Activated CD4-positive, alpha-beta memory T cell treated with anti-CD3 and anti-CD28 coated beads, Interleukin-2, amount 10 ng/mL, durations not matched to agents 7 days and 5 days (primary cell): ENCODE data around the gene SCN8A. TPM values are rescaled to one million over a fixed set of nuclear protein-coding genes. Genes with fewer than 3 reads are reported as not detected.

ENCODE experiments used
- CTCF ChIA-PET: fragments of 350-600 bp; sonication (Branson Sonifier 250); formaldehyde crosslinking; loops from one replicate; lab custom pipeline; 2021; ENCODE audit warnings: antibody characterized with exemption, inconsistent platforms; lab: Charles Lee
- POLR2A ChIA-PET: fragments of 350-600 bp; sonication (Branson Sonifier 250); formaldehyde crosslinking; loops from one replicate; lab custom pipeline; 2021; ENCODE audit warnings: antibody characterized with exemption; lab: Charles Lee
- DNase-seq: peaks from one replicate; pipeline ENCODE4 v3.0.0-alpha.2; 2020
- H3K27ac Mint-ChIP-seq: one replicate; pipeline ENCODE4 v1.8.0; 2021; ENCODE audit warnings: mild to moderate bottlenecking, mixed read lengths
- H3K27me3 Mint-ChIP-seq: one replicate; pipeline ENCODE4 v1.8.0; 2021; ENCODE audit warnings: mixed read lengths
- H3K36me3 Mint-ChIP-seq: one replicate; pipeline ENCODE4 v1.8.0; 2021; ENCODE audit warnings: low read depth, mixed read lengths
- H3K4me1 Mint-ChIP-seq: one replicate; pipeline ENCODE4 v1.8.0; 2021; ENCODE audit warnings: mixed read lengths
- H3K4me3 Mint-ChIP-seq: one replicate; pipeline ENCODE4 v1.8.0; 2021; ENCODE audit warnings: mild to moderate bottlenecking, mixed read lengths
- H3K9me3 Mint-ChIP-seq: one replicate; pipeline ENCODE4 v1.8.0; 2021; ENCODE audit warnings: mixed read lengths
- total RNA-seq, 2 experiments: library from RNA; stranded (reverse); gene quantifications; one replicate each; pipeline ENCODE4 v1.2.3, GENCODE V29; 2021

Gene SCN8A
- total RNA-seq, 2 experiments from 2014 or later, result 0.33 to 0.58 TPM

GRCh38 chr12:51682981-51683380 lies 91.9 kb downstream of the SCN8A start:
- Mint-ChIP-seq H3K36me3 (no peaks in the 10 kb centered on the region), H3K4me1 (peaks cover 17% of the 10 kb centered on the region), H3K27me3 (peaks cover 26% of the 10 kb centered on the region), H3K9me3 (no peaks in the 10 kb centered on the region), H3K27ac (no peak overlapping the region), H3K4me3 (no peak overlapping the region)
- ChIA-PET POLR2A (no interaction called here), CTCF (no interaction called here)
- no peak for DNase-seq

GRCh38 chr12:51683763-51684357 lies 92.8 kb downstream of the SCN8A start:
- DNase-seq, result no peak
- H3K27ac Mint-ChIP-seq, result no peak overlapping the region
- no peaks in the 10 kb centered on the region for H3K36me3 Mint-ChIP-seq
- POLR2A ChIA-PET, result no interaction called here
- H3K4me3 Mint-ChIP-seq, result no peak overlapping the region
- peaks cover 17% of the 10 kb centered on the region for H3K4me1 Mint-ChIP-seq
- no peaks in the 10 kb centered on the region for H3K9me3 Mint-ChIP-seq
- CTCF ChIA-PET, result no interaction called here
- peaks cover 26% of the 10 kb centered on the region for H3K27me3 Mint-ChIP-seq

- no peak for DNase-seq
- H3K36me3 Mint-ChIP-seq, result no peaks in the 10 kb centered on the region
- ChIA-PET POLR2A (no interaction called here), CTCF (no interaction called here)
- no peak overlapping the region for H3K4me3 Mint-ChIP-seq
- no peak overlapping the region for H3K27ac Mint-ChIP-seq
- peaks cover 17% of the 10 kb centered on the region for H3K4me1 Mint-ChIP-seq
- peaks cover 16% of the 10 kb centered on the region for H3K27me3 Mint-ChIP-seq
- no peaks in the 10 kb centered on the region for H3K9me3 Mint-ChIP-seq
Measured at GRCh38 chr12:51686727-51687126, 95.7 kb downstream of the SCN8A start.

GRCh38 chr12:51687177-51687576 lies 96.1 kb downstream of the SCN8A start:
- Mint-ChIP-seq H3K9me3 (no peaks in the 10 kb centered on the region), H3K4me3 (no peak overlapping the region), H3K4me1 (peaks cover 17% of the 10 kb centered on the region), H3K27ac (no peak overlapping the region), H3K27me3 (peaks cover 13% of the 10 kb centered on the region), H3K36me3 (no peaks in the 10 kb centered on the region)
- ChIA-PET POLR2A (no interaction called here), CTCF (no interaction called here)
- no peak for DNase-seq

GRCh38 chr12:51687614-51688013 lies 96.6 kb downstream of the SCN8A start:
- DNase-seq, result no peak
- peaks cover 11% of the 10 kb centered on the region for H3K27me3 Mint-ChIP-seq
- no peaks in the 10 kb centered on the region for H3K36me3 Mint-ChIP-seq
- no peaks in the 10 kb centered on the region for H3K9me3 Mint-ChIP-seq
- ChIA-PET POLR2A (no interaction called here), CTCF (interaction anchor here (1.8 kb wide), 1 partner anchor 11 kb away, joined by 5 read pairs; no protein-coding TSS in a partner anchor)
- H3K4me3 Mint-ChIP-seq, result no peak overlapping the region
- H3K4me1 Mint-ChIP-seq, result peaks cover 17% of the 10 kb centered on the region
- H3K27ac Mint-ChIP-seq, result no peak overlapping the region

GRCh38 chr12:51689983-51690382 lies 99.0 kb downstream of the SCN8A start:
- no peaks in the 10 kb centered on the region for H3K36me3 Mint-ChIP-seq
- CTCF ChIA-PET, result interaction anchor here (1.2 kb wide), 1 partner anchor 14 kb away, joined by 3 read pairs; no protein-coding TSS in a partner anchor
- peaks cover 17% of the 10 kb centered on the region for H3K4me1 Mint-ChIP-seq

GRCh38 chr12:51692016-51692415 lies 101.0 kb downstream of the SCN8A start:
- POLR2A ChIA-PET, result interaction anchor here (1.0 kb wide), 1 partner anchor 11 kb away, joined by 3 read pairs; no protein-coding TSS in a partner anchor
- Mint-ChIP-seq H3K36me3 (no peaks in the 10 kb centered on the region), H3K4me1 (peaks cover 7% of the 10 kb centered on the region), H3K27ac (no peak overlapping the region), H3K27me3 (peaks cover 6% of the 10 kb centered on the region), H3K4me3 (no peak overlapping the region), H3K9me3 (no peaks in the 10 kb centered on the region)
- DNase-seq, result no peak
- CTCF ChIA-PET, result no interaction called here

More at GRCh38 chr12:51689983-51690382, 99.0 kb downstream of the SCN8A start:
- Mint-ChIP-seq H3K27ac (no peak overlapping the region), H3K4me3 (no peak overlapping the region), H3K9me3 (no peaks in the 10 kb centered on the region), H3K27me3 (peaks cover 6% of the 10 kb centered on the region)
- DNase-seq, result no peak
- POLR2A ChIA-PET, result no interaction called here

GRCh38 chr12:51693569-51693968 lies 102.5 kb downstream of the SCN8A start:
- H3K27ac Mint-ChIP-seq, result no peak overlapping the region
- no peaks in the 10 kb centered on the region for H3K4me1 Mint-ChIP-seq
- ChIA-PET POLR2A (no interaction called here), CTCF (no interaction called here)
- H3K27me3 Mint-ChIP-seq, result peaks cover 6% of the 10 kb centered on the region
- no peaks in the 10 kb centered on the region for H3K9me3 Mint-ChIP-seq
- H3K4me3 Mint-ChIP-seq, result no peak overlapping the region
- no peaks in the 10 kb centered on the region for H3K36me3 Mint-ChIP-seq
- no peak for DNase-seq

GRCh38 chr12:51694146-51694545 lies 103.1 kb downstream of the SCN8A start:
- H3K27ac Mint-ChIP-seq, result no peak overlapping the region
- DNase-seq, result no peak
- H3K9me3 Mint-ChIP-seq, result no peaks in the 10 kb centered on the region
- no peaks in the 10 kb centered on the region for H3K4me1 Mint-ChIP-seq
- POLR2A ChIA-PET, result no interaction called here
- H3K36me3 Mint-ChIP-seq, result no peaks in the 10 kb centered on the region
- CTCF ChIA-PET, result no interaction called here
- H3K4me3 Mint-ChIP-seq, result no peak overlapping the region
- peaks cover 8% of the 10 kb centered on the region for H3K27me3 Mint-ChIP-seq

GRCh38 chr12:51695241-51696010 lies 104.4 kb downstream of the SCN8A start:
- Mint-ChIP-seq H3K27me3 (peaks cover 12% of the 10 kb centered on the region), H3K36me3 (no peaks in the 10 kb centered on the region), H3K4me3 (no peak overlapping the region), H3K4me1 (no peaks in the 10 kb centered on the region), H3K27ac (no peak overlapping the region), H3K9me3 (no peaks in the 10 kb centered on the region)
- ChIA-PET POLR2A (no interaction called here), CTCF (no interaction called here)
- no peak for DNase-seq

- CTCF ChIA-PET, result no interaction called here
- no peak overlapping the region for H3K27ac Mint-ChIP-seq
Measured at GRCh38 chr12:51699219-51699618, 108.2 kb downstream of the SCN8A start.

GRCh38 chr12:51700887-51701286 lies 109.9 kb downstream of the SCN8A start:
- peaks cover 13% of the 10 kb centered on the region for H3K27me3 Mint-ChIP-seq
- H3K4me1 Mint-ChIP-seq, result no peaks in the 10 kb centered on the region
- ChIA-PET POLR2A (no interaction called here), CTCF (no interaction called here)
- H3K9me3 Mint-ChIP-seq, result no peaks in the 10 kb centered on the region
- DNase-seq, result no peak
- no peak overlapping the region for H3K4me3 Mint-ChIP-seq
- H3K27ac Mint-ChIP-seq, result no peak overlapping the region
- no peaks in the 10 kb centered on the region for H3K36me3 Mint-ChIP-seq

More at GRCh38 chr12:51699219-51699618, 108.2 kb downstream of the SCN8A start:
- H3K4me3 Mint-ChIP-seq, result no peak overlapping the region
- no peaks in the 10 kb centered on the region for H3K4me1 Mint-ChIP-seq
- H3K36me3 Mint-ChIP-seq, result no peaks in the 10 kb centered on the region
- peaks cover 12% of the 10 kb centered on the region for H3K27me3 Mint-ChIP-seq
- no peaks in the 10 kb centered on the region for H3K9me3 Mint-ChIP-seq
- no peak for DNase-seq
- POLR2A ChIA-PET, result no interaction called here

- H3K27ac Mint-ChIP-seq, result no peak overlapping the region
- H3K4me1 Mint-ChIP-seq, result no peaks in the 10 kb centered on the region
- peaks cover 13% of the 10 kb centered on the region for H3K27me3 Mint-ChIP-seq
- ChIA-PET CTCF (no interaction called here), POLR2A (interaction anchor here (0.6 kb wide), 1 partner anchor 78 kb away, joined by 3 read pairs; no protein-coding TSS in a partner anchor)
- no peaks in the 10 kb centered on the region for H3K36me3 Mint-ChIP-seq
- no peaks in the 10 kb centered on the region for H3K9me3 Mint-ChIP-seq
- DNase-seq, result no peak
- H3K4me3 Mint-ChIP-seq, result no peak overlapping the region
Measured at GRCh38 chr12:51702587-51702986, 111.6 kb downstream of the SCN8A start.
